HG03135 (cell line): Measurements from ENCODE around the gene LPCAT3.
"Not testable (repeated sequence)": the region's sequence is repeated elsewhere in the genome, so short reads cannot be mapped to it uniquely, and the experiment has no call there.

Experiments used
- ATAC-seq: cut with Tn5 transposase; IDR thresholded peaks from one replicate; pipeline ENCODE4 v1.9.1; 2021; ENCODE audit warnings: mild to moderate bottlenecking, moderate library complexity; ENCODE audit not compliant: unreplicated experiment

LPCAT3 gene

DNA sequence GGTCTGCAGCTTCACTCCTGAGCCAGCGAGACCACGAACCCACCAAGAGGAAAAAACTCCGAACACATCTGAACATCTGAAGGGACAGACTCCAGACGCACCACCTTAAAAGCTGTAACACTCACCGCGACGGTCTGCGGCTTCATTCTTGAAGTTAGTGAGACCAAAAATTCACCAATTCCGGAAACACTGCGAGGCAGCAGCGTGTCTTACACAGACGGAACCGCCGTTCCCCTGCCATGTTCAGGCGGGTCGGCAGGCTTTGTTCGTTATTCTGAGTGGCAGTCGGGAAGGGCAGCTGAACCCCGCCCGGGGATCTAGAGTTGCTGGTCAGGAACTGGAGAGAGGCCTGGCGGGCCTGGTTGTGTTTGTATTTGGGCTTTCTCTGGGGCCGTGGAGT is 20.3 kb upstream of the LPCAT3 start:
- ATAC-seq: no peak

DNA sequence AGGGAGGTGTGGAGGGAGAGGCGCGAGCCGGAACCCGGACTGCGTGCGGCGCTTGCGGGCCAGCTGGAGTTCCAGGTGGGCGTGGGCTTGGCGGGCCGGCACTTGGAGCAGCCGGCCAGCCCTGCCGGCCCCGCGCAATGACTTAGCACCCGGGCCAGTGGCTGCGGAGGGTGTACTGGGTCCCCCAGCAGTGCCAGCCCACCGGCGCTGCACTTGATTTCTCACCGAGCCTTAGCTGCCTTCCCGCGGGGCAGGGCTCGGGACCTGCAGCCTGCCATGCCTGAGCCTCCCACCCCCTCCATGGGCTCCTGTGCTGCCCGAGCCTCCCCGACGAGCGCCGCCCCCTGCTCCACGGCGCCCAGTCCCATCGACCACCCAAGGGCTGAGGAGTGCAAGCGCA is 19.1 kb upstream of the LPCAT3 start:
- not testable (repeated sequence) for ATAC-seq

DNA sequence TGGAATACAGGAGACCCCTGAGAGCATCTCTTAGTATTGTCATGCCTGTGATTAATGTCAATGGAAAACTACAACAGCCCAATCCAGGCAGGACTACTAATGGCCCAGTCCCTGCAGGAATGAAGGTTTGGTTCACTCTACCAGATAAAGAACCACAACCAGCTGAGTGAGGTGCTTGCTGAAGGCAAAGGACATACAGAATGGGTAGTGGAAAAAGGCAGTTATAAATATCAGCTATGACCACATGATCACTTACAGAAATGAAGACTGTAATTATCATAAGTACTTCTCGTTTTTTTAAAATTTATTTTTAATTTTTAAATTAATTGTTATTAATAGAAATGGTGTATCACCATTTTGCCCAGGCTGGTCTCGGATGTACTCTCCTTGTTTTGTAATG is 17.2 kb upstream of the LPCAT3 start:
- ATAC-seq: no peak

DNA sequence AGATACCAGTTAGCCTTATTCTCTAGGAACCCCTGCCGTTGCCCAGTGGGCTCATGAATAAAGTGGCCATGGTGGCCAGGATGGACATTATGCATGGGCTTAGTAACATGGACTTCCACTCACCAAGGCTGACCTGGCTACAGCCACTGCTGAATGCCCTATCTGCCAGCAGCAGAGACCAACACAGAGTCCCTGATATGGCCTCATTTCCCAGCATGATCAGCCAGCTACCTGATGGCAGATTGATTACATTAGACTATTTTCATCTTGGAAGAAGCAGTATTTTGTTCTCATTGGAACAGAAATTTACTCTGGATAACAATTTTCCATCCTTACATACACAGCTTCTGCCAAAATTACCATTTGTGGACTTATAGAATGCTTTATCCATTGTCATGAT is 16.2 kb upstream of the LPCAT3 start:
- ATAC-seq: no peak

DNA sequence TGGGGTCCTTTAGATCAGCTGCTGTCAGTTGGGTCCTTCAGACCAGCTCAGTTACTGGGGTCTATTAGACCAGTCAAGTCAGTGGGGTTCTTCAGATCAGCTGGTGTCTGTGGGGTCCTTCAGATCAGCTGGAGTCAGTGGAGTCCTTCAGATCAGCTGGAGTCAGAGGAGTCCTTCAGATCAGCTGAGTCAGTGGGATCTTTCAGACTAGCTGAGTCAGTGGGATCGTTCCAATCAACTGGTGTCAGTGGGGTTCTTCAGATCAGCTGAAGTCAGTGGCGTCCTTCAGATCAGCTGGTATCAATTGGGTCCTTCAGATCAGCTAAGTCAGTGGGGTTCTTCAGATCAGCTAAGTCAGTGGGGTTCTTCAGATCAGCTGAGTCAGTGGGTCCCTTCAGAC is 14.7 kb upstream of the LPCAT3 start:
- no peak for ATAC-seq

DNA sequence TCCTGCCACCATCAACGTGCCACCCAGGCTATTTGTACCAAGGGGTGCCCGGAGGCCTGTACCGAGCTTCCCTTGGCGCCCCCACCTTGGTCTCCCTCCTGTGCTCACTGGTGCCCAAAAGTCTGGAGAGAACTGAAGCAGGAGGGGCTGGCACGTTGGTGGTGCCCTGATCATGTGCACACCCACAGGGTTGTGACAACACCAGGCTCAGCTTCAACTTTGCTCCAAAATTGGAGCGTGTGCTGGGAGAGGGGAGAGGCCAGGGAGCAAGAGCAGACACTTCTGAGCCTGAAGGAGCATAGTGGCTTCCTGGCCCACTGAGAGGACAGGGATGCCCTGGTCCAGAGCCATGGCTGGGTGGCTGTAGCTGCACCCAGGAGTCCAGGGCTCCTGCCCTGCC is 13.0 kb upstream of the LPCAT3 start:
- no peak for ATAC-seq

DNA sequence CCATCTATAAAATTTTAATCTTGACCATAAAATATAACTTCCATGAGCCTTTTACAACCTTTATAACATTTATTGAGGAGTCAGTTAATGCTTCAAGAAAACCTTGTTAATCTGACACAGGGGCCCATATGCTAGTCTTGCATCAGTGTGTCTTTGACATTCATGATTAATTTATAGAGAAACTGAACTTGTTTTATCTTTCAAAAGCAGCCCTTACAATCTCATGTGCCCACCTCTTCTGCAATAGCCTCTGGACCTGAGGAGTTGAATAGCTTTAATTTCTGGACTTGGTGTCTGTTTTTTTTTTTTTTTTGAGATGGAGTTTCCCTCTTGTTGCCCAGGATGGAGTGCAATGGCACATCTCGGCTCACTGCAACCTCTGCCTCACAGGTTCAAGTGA is 8.6 kb upstream of the LPCAT3 start:
- ATAC-seq: no peak

DNA sequence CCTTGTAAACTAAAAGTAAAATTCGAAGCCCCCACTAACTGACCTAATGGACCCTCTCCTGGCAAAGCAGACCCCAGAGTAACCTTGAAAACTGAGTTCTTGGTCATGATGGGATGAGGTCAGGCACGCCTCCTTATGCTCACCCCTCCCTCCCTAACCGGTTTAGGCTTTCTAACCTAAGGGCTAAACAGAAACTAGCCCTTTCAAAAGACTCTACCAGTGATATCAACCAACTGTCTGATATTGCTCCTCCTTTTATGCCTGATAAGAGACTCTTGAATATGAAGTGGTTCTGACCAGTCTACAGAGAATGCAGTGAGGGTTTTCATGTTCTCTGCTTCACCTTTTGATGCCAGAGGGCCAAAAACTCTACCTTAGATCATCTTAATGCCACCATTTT is 4.8 kb upstream of the LPCAT3 start:
- no peak for ATAC-seq

DNA sequence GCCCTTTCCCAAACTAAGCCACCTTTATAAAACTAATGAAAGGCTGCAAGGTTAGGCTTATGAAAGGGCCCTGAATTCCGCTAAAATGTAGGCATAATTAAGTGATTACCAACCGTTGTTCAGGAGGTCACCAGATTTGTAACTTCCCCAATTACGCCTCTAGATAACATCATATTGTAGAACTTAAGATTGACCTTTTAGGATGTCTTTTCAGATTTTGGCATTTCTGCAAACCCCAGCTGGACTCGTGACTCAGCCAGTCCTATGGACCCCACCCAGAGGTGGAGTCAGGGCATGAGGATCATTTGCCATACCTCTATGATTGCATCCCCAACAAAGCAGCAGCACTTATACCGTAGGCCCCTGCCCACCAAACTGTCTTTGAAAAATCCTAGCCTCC is 3.7 kb upstream of the LPCAT3 start:
- no peak for ATAC-seq

DNA sequence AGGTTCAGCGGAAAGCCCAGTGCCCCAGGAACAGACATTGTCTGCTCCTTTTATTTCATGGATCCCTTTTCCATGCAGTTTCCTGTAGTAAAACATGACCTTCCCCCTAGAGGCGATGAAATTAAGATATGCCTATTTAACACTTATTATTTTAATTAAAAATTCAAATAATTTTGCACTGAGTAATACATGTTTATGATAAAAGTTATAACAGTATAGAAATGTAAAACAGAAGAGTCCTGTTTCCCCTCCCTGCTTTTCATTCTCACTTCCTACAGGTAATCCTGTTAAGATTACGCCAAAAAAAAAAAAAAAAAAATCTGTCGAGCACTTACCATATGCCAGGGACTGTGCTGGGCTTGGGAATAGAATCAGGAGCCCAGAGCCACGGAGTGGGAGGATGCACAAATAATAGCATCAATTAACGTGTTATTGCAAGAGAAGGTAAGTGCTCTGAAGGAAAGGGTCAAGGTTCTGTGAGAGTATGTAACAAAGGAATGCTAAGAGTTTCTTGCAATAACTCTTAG is 830 bp upstream of the LPCAT3 start:
- no peak for ATAC-seq

DNA sequence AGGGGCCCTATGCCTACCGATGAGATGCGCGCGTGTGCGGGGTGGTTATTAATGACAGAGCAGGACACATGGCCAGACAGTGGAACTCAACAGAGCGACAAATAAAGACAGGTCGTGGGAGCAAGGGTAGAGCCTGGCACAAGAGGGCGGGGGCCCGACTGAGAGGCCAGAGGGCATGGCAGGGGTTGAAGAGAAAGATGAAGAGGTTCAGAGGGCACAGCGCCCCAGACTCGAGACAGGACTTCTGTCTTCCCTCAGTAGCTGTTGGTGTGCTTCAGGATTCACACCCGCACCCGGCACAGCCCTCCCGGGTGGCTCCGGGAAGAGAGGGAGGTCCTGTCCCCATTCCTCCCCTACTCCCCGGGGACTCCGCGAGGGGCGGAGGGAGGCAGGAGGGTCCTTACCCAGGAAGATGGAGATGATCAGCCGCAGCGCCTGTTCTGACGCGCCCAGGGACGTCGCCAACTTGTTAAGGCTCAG is 366 bp downstream of the LPCAT3 start:
- peak; percentile 24 for ATAC-seq

DNA sequence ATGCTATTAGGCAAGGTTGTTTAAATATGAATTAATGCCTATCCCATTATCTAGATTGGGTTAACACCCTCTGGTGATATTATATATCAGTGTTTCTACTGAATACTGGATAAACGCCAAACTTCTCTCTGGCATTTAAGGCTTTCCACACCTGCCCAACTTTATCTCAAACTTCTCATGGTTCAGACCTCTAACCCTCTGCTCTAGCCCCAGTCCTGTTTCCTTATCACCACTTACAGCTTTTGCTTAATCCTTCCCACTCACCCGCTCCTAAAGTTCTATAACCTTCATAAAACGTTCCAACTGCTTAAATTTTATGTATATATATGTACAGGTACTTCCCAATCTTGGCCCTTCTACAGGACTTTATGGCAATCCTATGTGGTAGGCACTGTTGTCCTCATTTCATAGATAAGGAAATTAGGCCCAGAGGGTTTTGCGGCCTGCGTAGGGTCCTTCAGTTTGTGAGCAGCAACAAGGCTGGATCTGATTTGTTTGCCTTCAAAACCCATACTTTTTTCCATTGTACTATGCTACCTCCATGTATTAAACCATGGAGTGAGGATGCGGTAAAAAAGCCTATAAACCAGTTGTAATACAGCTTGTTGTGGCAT is 1.2 kb downstream of the LPCAT3 start:
- no peak for ATAC-seq

DNA sequence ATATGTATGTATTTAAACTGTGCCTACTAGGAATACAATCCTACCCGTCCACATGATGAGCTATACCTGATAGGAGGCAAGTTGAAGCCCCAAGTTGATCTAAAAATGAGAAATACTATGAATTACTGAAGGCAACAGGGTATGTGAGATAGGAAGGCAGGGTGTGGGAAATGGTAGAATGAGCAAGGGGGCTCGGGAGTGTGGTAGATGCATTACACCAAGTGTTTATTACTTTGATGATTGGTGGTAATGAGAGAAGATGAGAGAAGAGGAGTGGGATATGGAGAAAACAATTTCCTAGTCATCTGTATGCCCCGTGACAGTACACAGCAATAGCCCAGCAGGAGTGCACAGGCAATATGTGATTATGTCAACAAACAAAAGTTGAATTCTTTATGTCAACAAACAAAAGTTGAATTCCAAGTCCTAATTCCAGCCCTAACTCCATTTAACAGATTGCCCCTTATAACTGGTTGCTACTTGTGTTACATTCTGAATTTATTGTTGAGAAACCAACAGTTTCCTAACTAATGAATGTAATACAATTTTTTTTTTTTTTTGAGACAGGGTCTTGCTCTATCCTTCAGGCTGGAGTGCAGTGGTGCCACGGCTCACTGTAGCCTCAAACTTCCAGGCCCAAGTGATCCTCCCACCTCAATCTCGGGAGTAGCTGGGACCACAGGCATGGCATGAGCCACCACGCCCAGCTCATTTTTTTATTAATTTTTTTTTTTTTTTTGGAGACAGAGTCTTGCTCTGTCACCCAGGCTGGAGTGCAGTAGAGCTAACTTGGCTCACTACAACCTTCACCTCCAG is 2.5 kb downstream of the LPCAT3 start:
- ATAC-seq: no peak

DNA sequence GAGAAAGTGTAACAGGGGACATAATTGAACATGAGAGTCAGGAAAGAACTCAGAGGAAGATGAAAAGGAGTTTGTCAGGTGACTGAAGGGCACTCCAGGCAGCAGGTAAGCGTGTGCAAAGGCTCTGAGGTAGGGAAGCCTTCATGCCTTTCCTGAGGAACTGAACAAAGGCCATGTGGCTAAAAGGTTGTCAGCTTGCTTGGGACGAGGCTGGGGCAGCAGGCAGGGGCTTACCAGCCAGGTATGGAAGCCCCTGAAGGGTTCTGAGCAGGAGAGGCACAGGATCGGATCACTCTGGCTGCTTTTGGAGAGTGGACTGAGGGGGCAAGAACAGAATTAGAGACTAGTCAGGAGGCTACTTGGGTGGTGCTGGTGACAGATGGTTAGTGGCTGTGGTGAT is 5.2 kb downstream of the LPCAT3 start:
- no peak for ATAC-seq

DNA sequence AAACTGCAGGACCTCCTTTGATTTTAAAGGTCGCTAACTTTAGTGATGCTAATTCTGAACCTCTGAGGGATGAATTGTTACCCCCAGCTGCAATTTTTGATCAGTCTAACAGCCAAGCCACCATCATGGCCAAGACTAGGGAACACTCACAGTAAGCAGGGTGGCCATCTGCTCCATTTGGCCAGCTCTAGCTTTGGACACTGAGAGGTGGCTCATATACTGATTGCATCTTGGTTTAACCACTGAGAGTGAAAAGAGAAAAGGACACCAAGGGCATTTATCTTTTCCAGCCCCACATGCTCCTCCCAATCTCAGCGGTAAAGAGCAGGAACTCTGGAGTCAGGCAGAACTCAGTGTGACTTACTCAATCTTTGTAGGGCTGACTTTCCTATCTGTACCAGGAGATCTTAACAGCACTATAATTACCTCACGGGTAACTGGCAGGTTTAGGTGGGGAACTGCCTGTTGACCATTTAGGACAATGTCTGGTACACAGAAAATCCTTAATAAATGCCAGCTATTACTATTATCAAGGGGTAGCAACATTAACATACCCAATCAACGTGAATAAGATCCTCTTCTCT is 6.2 kb downstream of the LPCAT3 start:
- ATAC-seq: no peak

DNA sequence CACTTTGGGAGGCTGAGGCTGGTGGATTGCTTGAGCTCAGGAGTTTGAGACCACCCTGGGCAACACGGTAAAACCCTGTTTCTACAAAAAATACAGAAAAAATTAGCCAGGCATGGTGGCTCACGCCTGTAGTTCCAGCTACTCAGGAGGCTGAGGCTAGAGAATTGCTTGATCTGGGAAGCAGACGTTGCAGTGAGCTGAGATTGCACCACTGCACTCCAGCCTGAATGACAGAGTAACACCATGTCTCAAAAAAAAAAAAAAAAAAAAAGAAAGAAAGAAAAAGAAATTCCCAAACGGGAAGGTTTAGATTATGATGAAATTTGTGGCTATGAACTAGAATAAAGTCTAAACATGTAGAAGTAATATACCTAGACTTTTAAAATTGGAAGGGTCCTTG is 6.9 kb downstream of the LPCAT3 start:
- not testable (repeated sequence) for ATAC-seq

DNA sequence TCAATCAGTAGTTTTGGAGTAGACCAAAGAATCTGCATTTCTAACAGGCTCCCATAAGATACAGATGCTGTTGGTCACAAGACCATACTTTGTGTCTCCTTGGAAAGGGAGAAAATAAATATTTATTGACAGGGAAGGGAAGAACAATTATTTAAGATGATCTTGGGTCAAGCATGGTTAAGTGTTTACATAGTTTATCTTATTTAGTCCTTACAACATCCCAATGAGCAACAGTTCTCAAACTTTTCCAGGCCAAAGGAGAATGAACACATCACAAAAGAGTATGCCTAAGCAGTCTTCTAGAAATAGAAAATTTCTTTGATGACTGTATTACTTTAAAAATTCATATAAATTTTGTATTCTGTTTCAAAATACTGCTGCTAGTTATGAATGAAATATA is 8.8 kb downstream of the LPCAT3 start:
- ATAC-seq: no peak

DNA sequence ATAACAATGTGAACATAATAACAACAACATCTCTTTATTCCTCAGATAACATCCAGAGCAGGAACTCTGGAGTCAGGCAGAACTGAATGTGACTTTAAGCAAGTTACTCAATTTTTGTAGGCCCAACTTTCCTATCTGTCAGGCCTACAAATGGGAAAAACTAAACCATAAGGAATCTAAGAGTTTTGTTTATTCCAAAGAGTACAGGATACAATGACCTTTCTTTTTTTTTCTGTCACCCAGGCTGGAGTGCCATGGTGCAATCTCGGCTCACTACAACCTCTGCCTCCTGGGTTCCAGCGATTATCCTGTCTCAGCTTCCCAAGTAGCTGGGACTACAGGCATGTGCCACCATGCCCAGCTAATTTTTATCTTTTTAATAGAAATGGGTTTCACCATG is 9.4 kb downstream of the LPCAT3 start:
- ATAC-seq: no peak

DNA sequence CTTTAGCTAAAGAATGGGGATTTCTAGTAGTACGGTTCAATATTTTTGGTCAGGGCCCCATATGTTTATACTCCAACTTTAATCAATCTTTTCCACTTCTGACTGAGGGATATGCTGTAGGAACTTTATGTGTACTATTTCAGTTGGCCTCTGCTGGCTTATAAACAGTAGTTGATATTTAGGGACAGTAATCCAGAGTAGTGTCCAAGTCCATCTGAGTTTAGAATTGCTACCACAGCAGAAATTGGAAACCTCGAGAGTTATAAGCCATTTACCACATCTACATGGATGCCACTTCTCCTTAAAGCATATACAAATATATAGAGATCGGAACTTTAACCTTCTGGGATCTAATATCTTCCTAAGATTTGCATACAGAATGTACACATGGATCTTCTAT is 11.6 kb downstream of the LPCAT3 start:
- ATAC-seq: no peak

DNA sequence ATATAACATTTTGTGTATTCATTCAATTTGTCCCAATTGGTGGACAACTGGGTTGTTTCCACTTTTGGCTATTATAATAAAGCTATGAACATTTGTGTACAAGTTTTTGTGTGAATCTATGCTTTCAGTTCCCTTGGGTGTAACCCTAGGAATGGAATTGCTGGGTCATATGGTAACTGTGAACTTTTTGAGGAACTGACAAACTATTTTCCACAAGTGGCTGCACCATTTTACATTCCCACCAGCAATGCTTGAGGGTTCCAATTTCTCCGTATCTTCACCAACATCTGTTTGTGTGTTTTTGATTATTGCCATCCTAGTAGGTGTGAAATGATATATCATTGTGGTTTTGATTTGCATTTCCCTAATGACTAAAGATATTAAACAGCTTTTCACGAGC is 13.0 kb downstream of the LPCAT3 start:
- ATAC-seq: no peak

DNA sequence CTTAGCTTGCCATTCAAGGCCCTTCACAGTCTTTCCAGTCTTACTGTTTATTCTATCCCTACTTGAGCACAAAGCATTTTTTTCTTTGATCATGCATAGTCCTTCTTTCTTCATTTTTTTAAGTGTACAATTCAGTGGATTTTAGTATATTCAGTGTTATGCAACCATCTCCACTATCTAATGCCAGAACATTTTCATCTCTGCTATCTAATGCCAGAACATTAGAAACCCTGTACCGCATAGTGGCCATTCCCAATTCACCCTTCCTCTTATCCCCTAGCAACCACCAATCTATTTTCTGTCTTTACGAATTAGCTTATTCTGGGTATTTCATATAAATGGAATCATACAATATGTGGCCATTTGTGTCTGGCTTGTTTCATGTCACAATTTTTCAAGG is 13.4 kb downstream of the LPCAT3 start:
- ATAC-seq: no peak

DNA sequence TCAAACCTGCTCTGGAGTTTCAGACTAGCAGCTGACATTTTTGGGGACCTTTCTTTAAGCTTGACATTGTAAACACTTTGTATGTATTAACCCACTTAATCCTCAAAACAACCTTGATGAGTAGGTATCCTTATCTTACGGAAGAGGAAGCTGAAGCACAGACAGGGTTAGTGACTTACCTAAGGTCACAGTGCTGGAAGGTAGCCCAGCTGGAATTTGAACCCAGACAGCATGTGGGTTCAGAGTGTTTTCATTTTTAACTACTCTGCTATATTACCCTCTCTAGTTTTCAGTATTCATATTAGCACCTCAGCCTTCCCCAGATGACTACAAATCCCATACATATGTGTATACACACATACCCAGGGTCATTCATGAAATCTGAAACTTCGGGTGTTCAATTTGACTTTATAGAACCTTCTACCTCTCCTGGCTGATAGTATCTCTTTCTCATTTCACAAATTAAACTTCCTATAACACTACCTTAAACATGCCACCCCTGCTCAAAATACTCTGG is 13.9 kb downstream of the LPCAT3 start:
- no peak for ATAC-seq
